GM12892 (cell line): ENCODE results near the gene PTP4A2.
A peak's percentile ranks its signal among the peaks of the same experiment; 100 is the strongest.

Source experiments
- POLR2A ChIP-seq: IDR thresholded peaks from 2 replicates; pipeline ENCODE4 v1.6.1; 2011; ENCODE audit warnings: low read depth, low read length, control low read depth
- POLR2AphosphoS5 ChIP-seq: IDR thresholded peaks from 2 replicates; pipeline ENCODE4 v1.6.1; 2011; ENCODE audit warnings: low read depth, low read length, control low read depth

GRCh38 chr1:31936278-31936980 lies 1.7 kb downstream of the PTP4A2 start:
- TF ChIP-seq POLR2A (0 out of 2 replicates have a peak, but pooled peaks have one; percentile 24), POLR2AphosphoS5 (no peak)
